CD4-positive, alpha-beta T cell treated with Interleukin-4 for 4 hours (primary cell): Measurements from ENCODE around the gene PLEKHG5.

ENCODE experiments used
- DNase-seq: peaks from one replicate; pipeline ENCODE4 v3.0.0-alpha.2; 2020

Gene PLEKHG5

DNA sequence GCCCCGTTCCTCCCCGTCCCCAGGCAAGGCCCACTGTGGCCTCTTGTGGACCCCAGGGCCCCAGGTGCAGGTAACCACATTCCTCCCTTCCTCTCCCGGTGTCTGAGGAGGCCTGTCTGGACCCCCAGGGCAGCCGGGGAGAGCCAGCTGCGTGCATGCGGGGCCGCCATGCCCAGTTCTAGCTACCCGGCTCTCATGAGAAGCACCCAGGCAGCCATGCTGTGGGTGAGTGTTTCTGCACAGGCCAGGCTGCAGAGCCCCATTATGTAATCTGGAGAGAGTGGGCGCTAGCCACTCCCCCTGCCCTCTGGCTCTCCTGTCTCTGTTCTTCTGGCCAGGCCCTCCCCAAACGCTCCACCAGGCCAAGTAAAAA lies 18.4 kb upstream of the PLEKHG5 start:
- no peak for DNase-seq

DNA sequence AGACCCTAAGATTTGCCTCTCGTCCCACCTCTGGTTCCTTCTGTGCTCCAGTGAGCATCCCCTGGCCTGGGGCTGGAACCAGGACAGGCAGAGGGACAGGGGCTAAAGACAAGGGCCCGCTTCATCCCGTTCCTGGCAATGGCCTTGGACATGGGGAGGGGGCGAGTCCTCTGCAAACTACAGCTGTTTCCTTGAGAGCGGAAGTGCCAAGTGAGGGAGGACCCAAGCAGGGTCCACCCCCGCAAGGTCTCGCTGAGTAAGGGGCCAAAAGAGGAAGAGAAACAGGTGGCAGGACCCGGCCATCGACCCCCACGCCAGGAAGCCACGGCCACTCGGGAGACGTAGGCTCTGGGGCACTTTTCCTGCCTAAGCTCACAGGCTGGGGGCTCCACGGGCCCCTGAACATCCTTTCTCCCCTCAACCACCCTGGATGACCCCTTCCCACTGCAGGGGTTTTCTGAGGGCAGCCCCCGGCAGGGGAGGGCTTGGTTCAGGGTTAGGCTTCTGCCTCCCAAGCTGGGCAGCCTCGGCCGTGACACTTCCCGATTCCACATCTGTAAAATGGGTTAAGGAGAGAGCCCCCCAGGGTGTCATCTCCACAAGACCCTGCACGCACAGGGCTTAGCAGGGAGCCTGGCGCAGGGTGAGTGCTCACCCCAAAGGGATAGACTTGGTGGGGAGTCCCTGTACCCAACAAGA lies 17.9 kb upstream of the PLEKHG5 start:
- no peak for DNase-seq

DNA sequence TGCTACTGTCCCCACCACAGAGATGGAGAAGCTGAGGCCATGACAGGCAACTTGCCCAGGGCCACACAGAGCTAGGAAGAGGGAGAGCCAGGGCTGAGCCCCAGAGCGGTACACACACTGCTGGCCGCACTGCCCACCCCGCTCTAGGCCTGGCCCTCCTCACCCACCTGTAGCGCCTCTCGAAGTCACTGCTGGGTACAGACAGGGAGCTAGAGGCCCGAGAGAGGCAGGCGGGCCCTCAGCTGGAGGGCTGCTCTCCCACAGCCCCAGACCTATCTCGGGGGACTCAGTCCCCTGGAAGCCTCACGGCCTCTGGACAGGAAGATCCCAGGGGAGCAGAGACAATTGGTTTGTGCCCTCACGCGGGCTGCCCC lies 17.3 kb upstream of the PLEKHG5 start:
- no peak for DNase-seq

DNA sequence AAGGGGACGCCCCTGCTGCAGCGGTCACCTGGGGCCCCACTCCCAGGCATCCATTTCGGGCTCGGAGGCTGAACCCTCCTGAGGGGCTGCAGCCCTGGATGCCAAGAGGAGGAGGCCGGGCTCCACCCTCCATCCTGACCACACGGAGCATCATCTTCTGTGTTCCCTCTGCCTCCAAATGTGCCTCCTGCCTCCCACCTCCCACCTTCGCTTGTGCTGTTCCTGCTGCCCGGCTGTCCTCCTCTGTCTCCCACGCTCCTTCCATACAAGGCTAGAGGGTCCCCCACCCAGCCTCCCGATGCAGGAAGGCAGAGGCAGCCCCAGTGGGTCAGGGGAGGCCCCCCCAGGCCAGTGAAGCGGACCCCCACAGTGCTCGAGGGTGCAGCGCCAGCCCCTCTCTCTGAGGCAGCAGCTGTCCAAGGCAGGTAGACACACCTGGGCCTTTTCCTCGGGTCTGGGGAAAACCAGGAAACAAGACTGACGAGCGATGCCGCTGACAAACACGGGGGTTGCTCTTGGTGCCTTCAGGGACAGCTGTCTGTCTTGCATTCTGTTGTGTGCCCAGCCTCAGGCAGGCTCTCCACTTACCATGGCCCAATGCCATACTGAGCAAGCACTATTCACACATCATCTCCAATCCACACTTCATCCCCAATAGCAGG lies 16.8 kb upstream of the PLEKHG5 start:
- no peak for DNase-seq

DNA sequence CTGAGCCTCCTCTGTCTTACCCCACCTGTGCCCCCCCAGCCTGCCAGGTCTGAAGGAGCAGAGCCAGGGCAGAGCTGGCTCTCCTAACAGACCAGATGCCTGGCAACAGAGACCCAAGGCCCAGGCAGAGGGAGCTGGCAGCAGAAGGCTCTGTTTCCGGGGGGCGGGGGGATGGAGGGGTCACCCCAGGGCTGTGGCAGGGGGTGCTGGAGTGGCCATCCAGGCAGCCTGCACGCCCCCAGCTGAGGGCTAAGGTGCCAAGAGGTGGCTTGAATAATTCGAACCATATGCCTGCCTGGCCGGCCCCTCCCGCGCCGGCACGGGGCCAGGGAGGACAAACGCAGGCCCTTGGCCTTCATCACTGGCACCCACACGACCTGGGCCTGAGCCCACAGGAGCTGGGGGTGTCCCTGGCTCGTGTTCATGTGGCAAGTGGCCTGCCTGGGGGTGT lies 16.0 kb upstream of the PLEKHG5 start:
- DNase-seq = no peak

DNA sequence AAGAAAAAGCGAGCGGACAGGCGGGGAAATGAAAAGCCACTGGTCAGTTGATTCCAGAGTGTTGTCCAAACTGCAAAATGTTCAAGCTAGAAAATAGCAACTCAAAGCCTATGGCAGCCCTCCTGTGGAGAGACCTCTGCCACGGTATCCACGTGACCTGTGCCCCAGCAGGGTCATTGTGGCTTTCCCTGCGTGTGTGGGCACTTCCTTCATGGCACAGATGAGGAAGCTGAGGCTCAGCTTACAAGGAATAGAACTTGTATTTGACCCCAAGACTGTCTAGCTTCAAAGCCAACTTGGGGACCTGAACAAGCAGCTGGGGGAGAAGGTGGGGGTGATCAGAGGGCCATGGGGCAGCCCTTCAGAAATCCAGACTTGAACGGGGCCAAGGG lies 15.6 kb upstream of the PLEKHG5 start:
- no peak for DNase-seq

DNA sequence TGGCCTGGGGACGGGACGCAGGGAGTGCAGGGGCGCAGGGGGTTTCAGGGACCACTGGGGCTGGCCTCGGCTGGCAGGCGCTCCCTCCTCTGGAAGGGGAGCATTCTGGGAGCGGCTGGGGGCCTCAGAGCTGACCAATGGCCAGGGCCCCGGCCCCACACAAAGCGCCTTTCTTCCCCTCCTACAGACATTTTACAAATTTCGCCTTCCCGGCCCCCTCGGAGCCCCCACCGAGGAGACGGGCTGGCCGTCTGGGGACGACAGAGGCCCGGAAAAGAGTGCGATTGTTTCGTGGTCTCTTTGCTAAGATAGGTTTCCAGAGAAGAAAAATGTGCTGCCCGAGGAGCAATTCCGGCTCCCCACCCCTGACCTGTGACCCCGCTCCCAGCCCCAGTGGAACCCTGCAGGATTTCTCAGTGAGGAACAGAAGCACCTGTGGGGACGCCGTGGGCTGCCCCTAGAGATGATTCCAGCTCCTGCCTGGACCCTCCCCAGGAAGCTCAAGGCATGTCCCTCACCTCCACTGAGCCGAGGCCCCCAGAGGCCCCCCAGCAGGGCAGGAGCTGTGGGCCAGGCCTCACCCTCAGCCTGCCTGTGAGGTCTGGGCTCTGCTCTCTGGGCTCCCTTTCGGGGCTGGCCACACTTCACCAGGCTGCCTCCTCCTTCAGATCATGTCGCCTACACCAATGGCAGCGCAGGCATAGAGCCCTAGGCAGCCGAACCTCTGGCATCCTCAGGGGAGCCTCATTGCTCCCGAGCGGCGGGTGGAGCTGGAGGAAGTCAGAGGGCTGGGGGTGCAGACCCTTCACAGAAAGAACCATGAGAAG lies 15.0 kb upstream of the PLEKHG5 start:
- DNase-seq = no peak

DNA sequence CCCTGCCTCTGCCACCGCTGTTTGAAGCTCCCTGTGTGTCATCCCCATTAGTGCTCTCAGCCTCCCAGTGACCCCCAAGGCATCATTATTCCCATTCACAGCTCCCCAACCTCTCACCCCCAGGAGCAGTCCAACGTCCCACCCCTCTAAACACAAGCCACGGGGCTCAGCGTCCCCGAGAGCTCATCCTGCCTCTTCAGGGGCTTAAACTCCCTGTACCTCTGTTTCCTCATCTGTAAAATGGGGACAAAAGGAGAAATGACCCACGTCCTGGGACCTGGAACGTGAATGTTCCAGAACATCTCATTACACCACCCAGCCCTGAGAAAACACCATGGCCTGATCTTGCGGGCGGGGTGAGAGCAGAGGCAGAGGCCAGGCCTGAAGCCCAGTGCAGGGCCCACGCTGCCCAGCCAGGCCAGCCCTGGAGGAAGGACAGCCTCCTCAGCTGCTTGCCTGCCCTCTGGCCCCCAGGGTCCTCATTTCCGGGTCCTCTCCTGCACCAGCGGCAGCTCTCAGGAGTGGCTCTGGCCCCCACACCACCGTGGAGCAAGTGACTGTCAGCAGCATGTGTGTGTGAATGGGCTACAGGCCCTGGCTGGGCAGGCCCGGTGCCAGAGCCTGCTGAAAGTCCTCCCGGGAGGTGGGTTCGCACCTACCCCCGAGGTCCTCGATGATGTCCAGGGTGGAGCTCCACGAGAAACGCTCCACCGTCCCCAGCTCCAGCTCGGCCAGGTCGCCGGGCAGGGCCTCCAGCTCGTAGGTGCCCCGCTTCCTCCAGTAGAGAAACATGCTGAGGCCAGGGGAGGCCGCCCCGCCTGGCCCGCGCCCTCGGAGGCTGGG lies 14.1 kb upstream of the PLEKHG5 start:
- DNase-seq = no peak

DNA sequence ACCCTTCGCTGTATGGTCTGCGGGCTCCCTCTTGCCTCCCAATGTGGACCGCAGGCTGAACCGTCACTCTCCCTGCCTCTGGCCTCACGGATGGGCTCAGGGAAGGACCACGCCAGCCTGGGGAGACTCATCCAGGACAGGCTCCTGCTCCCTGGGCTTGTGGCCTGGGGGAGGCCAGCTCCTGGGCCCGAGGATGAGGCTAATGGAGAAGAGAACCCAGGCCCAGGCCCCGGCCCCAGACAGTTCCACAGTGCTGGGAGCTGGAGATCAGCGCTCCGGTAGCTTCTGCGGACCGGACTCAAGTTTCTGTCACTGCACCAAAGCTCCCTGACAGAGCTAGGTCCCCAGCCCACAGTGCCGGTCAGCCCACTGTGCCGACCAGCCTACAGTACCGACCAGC lies 13.4 kb upstream of the PLEKHG5 start:
- DNase-seq = no peak

DNA sequence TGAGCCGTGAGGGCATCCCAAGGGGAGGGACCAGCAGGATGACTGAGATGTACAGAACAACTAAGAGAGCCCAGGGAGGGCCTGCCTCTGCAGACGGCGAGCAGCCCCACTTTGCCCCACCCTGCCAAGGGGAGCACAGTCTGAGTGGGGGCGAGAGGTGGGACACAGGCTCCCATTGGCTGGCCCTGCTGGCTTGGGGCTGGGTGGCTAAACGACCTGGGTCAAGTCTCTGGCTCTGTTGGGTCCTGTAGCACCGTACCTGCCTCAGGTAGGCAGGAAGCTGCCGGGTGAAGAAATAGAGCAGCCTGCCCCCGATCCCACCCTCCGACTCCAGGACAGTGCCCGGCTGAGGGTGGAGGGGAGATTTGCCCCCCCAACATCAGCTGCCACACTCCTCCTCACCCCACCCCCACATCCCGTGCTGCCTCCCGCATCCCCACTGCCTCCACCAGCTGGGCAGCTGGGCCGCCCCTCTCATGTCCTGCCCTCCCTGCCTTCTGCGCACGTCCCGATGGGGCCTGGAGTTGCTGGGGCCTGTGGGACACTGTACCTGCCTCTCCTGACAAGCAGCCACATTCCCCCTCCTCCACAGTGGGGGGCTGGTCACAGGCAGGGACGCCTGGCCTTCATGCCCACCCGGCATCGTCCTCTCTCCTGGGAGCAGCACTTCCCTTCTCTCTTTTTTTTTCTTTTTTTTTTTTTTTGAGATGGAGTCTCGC lies 12.6 kb upstream of the PLEKHG5 start:
- no peak for DNase-seq

DNA sequence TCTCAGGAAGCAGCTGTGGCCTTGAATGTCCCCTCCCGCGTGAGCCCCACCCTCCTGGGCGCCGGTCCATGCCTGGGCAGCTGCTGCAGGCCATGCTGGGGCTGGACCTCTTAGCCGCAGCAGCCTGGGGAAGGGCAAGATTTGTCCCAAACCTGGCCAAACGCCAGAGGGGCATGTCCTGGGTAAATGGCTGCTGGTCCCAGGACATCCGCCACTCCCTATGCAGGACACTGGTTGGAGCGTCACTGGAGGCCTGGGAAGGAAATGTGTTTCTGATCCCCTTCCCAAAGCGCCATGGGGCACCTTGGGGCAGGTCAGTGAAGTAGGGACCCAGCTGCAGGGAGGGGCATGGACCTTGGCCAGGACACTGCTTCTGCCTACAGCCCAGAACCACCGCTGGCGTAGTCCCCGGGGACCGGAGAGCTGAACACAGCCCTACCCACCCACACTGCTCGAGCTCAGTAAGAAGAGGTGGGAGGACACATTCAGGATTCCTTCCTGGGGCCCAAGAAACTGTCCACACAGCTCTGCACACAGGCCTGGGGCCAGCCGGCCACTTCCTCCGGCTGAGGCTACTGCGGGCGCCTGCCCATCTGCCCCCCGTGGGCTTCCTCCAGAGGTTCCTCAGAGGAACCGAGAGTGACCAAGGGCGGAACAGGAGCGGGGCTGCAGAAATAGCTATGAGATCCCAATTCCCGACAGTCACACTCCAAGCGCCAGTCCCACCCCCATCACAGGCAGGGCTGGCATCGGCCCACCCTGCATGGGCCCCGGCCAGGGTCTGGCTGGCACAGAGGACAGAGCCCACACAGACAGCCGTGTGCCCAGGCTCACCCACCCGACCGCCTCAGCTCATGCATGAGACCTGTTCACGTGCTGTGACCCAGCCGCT lies 10.8 kb upstream of the PLEKHG5 start:
- no peak for DNase-seq

DNA sequence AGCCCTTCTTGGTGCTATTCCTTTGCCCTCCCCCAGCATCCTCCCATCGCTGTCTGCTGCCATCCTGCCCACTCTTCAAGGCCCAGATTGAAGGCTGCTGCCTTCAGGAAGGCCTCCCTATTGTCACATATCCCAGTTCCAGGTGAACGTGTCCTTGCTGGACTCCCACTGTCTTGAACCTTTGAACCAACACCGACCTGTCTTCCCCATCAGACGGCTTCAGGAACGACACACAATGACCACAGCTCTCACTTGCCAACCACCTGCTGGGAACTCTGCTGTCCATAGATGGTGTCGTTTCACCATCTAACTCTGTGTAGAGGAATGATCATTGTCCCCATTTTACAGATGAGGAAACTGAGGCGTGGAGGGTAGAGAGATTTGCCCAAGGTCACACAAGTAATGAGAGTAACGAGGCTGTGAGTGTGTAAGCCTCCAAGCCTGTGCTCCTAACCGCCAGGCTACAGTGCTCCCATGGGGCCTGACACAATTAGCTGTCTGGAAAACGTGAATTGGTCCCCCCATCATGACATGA lies 9.9 kb upstream of the PLEKHG5 start:
- DNase-seq = no peak

DNA sequence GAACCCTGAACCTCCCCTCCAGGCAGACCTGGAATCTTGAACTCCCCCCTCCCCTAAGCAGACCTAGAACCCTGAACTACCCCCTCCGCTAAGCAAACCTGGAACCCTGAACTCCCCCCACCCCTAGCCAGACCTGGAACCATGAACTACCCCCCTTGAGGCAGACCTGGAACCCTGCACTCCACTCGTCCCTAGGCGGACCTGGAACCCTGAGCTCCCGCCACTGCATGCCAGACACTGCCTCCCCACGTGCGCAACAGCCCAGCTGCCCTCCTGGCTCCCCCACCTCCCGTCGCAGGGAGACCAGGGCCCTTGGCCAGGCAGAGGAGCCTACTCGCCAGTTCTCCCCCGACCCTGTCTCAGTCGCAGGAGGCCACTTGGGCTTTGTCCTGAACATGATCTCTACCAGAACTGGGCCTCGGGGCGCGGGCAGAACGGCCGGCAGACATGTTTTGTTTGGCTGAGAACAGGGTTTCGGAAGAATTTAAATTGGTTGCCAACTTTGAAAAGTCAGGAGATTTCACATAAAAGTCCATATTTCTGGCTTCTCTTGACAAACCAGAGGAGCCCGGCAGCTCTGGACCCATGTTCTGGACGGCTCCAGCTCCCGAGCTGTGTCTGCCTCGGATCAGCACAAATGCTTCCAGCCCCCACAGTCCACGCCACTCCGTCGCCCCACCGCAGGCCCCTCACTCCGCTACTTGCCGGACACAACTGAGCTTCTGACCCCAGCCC lies 9.2 kb upstream of the PLEKHG5 start:
- DNase-seq = no peak

DNA sequence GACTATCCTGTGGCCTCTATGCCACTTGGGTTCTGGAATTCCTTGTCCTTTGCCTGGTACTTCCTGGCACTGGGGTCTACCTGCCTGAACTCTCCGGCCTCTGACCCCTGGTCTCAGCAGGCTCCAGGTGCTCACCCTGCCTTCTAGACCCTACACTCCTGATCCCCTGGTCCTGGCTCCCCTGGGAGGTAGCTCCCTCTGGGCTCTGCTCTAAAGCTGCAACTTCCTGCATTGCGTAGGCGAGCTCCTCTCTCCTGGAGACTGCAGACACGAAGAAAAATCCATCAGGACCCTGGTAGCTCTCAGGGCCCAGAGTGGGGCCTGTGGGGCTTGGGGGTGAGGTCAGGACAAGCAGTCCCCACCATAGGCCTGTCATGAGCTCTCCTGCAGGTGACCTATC lies 7.8 kb upstream of the PLEKHG5 start:
- no peak for DNase-seq

DNA sequence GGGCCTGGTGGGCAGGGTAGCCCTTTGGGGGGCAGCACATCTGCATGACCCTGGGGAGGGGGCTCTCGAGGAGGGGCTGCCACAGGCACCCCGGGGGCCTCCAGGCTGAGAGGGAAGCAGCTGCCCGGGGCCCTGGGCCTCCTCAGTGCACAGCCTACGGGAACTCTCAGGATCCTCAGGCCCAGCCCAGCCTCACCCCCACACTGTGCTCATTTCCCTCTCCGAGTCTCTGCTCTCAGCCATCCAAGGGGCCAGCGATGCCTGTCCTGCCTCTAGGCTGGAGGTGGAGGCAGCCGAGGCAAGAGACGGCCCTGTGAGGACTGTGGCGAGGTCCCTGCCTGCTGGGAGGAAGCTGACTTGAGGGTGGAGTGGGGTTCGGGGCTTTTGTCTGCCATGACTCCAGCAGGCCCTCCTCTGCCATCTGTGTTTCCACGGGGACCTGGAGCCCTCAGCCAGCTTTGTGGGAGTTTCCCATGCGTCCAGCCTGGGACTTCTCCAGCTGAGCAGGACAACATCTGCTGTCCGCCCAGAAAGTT lies 7.2 kb upstream of the PLEKHG5 start:
- no peak for DNase-seq

DNA sequence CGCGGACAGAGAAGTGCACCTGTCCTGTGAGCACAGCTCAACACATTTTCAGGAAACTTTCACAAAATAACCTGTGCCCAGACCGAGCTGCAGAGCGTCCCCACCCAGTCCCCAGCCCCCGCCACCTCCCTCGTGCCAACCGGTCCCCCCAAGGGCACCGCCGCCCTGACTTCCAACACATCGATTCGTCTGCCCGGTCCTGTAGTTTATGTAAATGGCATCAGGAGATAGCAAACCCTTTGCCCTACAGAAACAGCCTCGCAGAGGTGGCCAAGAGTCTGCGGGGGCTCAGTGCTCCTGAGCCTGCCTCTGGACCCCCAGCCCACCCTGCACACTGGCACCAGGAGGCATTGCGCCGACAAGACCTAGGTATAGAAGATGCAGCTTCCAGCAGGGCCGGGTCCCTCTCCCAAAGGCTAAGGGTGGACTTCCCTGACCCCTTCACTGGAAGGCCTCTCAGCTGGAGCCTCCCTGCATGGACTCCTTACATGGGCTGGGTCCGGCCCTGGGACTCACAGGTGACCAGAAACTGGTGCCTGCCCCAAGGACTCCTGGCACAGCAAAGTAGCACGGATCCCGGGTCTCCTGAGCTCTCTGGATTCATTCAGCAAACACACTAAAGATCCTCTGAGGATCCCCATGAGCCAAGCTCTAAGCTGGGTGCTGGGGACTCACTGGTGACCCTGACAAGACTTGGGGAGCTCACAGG lies 6.6 kb upstream of the PLEKHG5 start:
- no peak for DNase-seq

DNA sequence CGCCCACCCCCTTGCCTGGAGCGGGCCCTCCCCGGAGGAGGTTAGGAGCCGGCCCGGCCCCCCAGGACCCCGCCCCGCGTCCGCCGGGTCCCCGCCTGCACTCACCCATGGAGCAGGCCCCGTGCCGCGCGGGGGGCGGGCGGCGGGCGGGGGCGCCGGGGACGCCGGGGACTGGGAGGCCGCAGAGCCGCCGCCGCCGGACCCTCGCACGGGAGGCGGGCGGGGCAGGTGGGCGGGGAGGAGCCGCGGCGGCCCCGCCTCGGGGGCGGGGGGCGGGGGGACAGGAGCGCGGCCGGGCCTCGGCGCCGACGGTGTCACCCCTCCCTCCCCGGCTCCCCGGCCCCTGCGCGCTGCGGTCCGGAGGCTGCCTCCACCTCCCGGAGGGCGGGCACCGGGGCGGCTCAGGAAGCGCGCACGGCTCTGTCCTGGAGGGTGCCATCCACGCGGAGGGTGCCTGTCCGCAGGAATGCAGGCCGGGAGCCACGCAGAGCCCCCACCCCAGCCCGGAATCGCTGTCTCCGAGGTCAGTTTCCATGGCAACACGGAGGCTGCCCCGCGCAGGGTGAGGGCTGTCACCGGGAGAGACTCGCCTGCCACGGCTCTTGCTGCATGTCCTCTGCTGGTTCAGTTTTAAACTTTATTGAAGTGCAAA lies 5.9 kb upstream of the PLEKHG5 start:
- peak; percentile 39 for DNase-seq

DNA sequence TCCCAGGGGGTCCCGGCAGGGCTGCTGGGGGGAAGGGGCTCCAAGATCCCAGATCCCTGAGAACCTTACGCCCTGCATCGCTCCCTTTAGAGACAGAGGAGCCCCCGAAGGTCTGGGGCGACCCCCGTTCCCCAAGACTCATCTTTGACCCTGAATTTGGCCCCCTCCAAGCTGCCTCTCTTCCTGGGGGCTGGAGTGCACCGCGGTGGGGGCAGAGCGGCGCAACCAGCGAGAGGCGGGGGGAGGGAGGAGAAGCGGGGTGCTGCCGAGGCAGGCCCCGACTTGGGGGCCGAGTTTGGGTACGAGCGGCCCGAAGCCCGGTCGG lies 5.4 kb upstream of the PLEKHG5 start:
- no peak for DNase-seq

DNA sequence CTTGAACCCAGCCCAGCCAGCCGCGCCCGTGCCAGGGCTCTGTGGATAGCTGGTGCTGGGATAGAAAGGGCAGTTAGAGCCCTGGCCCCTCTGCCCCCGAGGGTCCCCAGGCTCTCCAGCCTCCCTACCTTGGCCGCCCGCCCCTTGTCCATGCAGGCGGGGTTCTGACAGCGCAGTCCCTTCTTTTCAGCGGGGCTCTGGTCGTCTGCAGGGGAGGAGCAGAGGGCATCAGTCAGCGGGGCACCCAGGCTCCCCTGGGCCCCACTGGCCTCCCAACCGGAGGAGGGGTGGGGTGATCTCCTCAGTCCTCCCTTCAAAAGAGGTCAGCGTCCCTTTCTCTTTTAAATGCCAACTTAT lies 4.9 kb upstream of the PLEKHG5 start:
- no peak for DNase-seq
